Measurements from ENCODE around the gene RMC1.
"Not testable (repeated sequence)": the region's sequence is repeated elsewhere in the genome, so short reads cannot be mapped to it uniquely, and the experiment has no call there.

The RMC1 gene

GRCh38 chr18:23479829-23480505 is 23.3 kb upstream of the RMC1 start:
- Histone ChIP-seq H3K9me3 (ENCODE audit: severe bottlenecking) (no peaks in the 10 kb centered on the region), H3K27me3 (ENCODE audit: insufficient read depth, low read depth, severe bottlenecking) (no peaks in the 10 kb centered on the region), H3K4me3 (ENCODE audit: low read depth, low read length) (no peak overlapping the region), H3K27ac (no peak overlapping the region), H3K36me3 (peaks cover 66% of the 10 kb centered on the region)
- no peak for DNase-seq
- TF ChIP-seq CTCF (IDR thresholded peaks at IDR 0.05; ENCODE audit: low read depth, low read length), result no peak

- Histone ChIP-seq H3K36me3 (peaks cover 30% of the 10 kb centered on the region), H3K4me3 (ENCODE audit: low read depth, low read length) (no peak overlapping the region), H3K9me3 (ENCODE audit: severe bottlenecking) (no peaks in the 10 kb centered on the region), H3K27me3 (ENCODE audit: insufficient read depth, low read depth, severe bottlenecking) (no peaks in the 10 kb centered on the region), H3K27ac (no peak overlapping the region)
- DNase-seq, result no peak
- no peak for TF ChIP-seq CTCF (IDR thresholded peaks at IDR 0.05; ENCODE audit: low read depth, low read length)
Measured at GRCh38 chr18:23484561-23485182, 18.6 kb upstream of the RMC1 start.

GRCh38 chr18:23485386-23485785 is 17.9 kb upstream of the RMC1 start:
- no peak for TF ChIP-seq CTCF (IDR thresholded peaks at IDR 0.05; ENCODE audit: low read depth, low read length)
- no peak overlapping the region for H3K27ac ChIP-seq
- no peak overlapping the region for H3K4me3 ChIP-seq (ENCODE audit: low read depth, low read length)
- no peaks in the 10 kb centered on the region for H3K27me3 ChIP-seq (ENCODE audit: insufficient read depth, low read depth, severe bottlenecking)
- H3K36me3 ChIP-seq, result peaks cover 23% of the 10 kb centered on the region
- DNase-seq, result no peak
- no peaks in the 10 kb centered on the region for H3K9me3 ChIP-seq (ENCODE audit: severe bottlenecking)

GRCh38 chr18:23487738-23488570 is 15.4 kb upstream of the RMC1 start:
- Histone ChIP-seq H3K27ac (no peak overlapping the region), H3K27me3 (ENCODE audit: insufficient read depth, low read depth, severe bottlenecking) (no peaks in the 10 kb centered on the region), H3K36me3 (peaks cover 5% of the 10 kb centered on the region; the same call in 1 of the 2 replicates), H3K4me3 (ENCODE audit: low read depth, low read length) (no peak overlapping the region), H3K9me3 (ENCODE audit: severe bottlenecking) (peaks cover 3% of the 10 kb centered on the region)
- DNase-seq, result no peak
- no peak for TF ChIP-seq CTCF (IDR thresholded peaks at IDR 0.05; ENCODE audit: low read depth, low read length)

GRCh38 chr18:23489586-23489985 is 13.7 kb upstream of the RMC1 start:
- H3K27me3 ChIP-seq (ENCODE audit: insufficient read depth, low read depth, severe bottlenecking); H3K36me3 ChIP-seq; H3K4me3 ChIP-seq (ENCODE audit: low read depth, low read length); DNase-seq; H3K9me3 ChIP-seq (ENCODE audit: severe bottlenecking); H3K27ac ChIP-seq: not testable (repeated sequence)

- TF ChIP-seq CTCF (IDR thresholded peaks at IDR 0.05; ENCODE audit: low read depth, low read length), result no peak
- Histone ChIP-seq H3K9me3 (ENCODE audit: severe bottlenecking) (peaks cover 3% of the 10 kb centered on the region), H3K36me3 (no peaks in the 10 kb centered on the region), H3K27ac (no peak overlapping the region), H3K4me3 (ENCODE audit: low read depth, low read length) (no peak overlapping the region), H3K27me3 (ENCODE audit: insufficient read depth, low read depth, severe bottlenecking) (no peaks in the 10 kb centered on the region)
- DNase-seq, result peak; percentile 24
Measured at GRCh38 chr18:23493654-23494053, 9.7 kb upstream of the RMC1 start.

Data from WERI-Rb-1 (cell line).